GM13976 (cell line): ENCODE results near the gene RANBP2.

Experiments used
- DNase-seq: peaks from one replicate; pipeline ENCODE4 v3.0.0; 2012; ENCODE audit warnings: low spot score
- CTCF ChIP-seq: IDR thresholded peaks from 2 replicates; pipeline ENCODE4 v1.5.1; 2012; ENCODE audit warnings: borderline replicate concordance, mild to moderate bottlenecking; ENCODE audit not compliant: insufficient read depth; ENCODE audit errors: extremely low read depth, missing control alignments, control extremely low read depth
- in situ Hi-C: fragments of 300-500 bp; cut with MboI; formaldehyde crosslinking; loops from one replicate; pipeline ENCODE4 v1.12.0; 2022; ENCODE audit warnings: low sequenced_read_pairs, mixed read lengths, inconsistent platforms; ENCODE audit not compliant: unreplicated experiment

Gene RANBP2

DNA sequence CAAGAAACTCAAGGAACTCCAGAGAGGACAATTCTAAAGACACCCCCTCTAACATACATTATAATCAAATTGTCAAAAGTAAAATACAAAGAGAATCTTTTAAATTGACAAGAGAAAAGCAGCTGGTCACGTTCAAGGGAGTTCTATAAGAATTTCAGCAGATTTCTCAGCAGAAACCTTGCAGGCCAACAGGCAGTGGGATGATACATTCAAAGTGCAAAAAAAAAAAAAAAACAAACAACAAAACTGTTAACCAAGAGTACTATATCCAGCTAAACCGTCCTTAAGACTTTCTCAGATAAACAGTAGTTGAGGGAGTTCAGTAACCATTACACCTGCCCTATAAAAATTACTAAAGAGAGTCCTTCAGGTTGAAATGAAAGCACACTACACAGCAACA is 101.2 kb downstream of the RANBP2 start:
- no peak for DNase-seq

GRCh38 chr2:108823286-108823685 is 104.0 kb downstream of the RANBP2 start:
- DNase-seq, result no peak
- no peak for TF ChIP-seq CTCF
- in situ Hi-C loops, result no loop called here

More for the DNA sequence above, 101.2 kb downstream of the RANBP2 start:
- TF ChIP-seq CTCF, result no peak
- in situ Hi-C loops, result no loop called here

DNA sequence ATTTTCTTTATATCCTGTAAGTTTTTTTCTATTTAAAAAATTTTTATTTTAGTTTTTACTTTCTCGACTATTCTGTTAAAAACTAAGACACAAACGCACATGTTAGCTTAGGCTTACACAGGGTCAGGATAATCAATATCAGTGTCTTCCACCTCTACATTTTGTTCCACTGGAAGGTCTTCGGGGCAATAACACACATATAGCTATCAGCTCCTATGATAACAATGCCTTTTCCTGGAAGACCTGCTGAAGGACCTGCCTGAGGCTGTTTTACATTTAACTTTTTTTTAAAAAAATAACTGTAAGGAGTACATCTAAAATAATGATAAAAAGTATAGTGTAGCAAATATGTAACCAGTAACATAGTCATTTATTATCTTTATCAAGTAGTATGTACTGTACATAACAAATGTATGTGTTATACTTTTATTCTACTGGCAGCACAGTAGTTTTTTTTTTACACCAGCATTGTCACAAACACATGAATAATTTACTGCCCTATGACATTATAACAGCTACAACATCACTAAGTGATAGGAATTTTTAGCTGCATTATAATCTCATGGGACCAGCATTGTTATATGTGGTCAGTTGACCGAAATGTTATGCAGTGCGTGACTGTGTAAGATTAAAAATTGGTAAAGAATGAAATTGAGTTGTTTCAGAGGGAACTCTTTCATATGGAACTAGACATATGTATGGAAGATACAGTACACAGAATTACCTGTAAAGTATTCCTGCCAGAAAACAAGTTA is 105.2 kb downstream of the RANBP2 start:
- no peak for TF ChIP-seq CTCF
- in situ Hi-C loops, result no loop called here
- no peak for DNase-seq

GRCh38 chr2:108825254-108825653 is 106.0 kb downstream of the RANBP2 start:
- in situ Hi-C loops, result no loop called here
- DNase-seq, result no peak
- TF ChIP-seq CTCF, result no peak

GRCh38 chr2:108825736-108826135 is 106.5 kb downstream of the RANBP2 start:
- TF ChIP-seq CTCF, result no peak
- in situ Hi-C loops, result no loop called here
- DNase-seq, result no peak

- in situ Hi-C loops, result no loop called here
- no peak for DNase-seq
- TF ChIP-seq CTCF, result no peak
These were observed 110.5 kb downstream of the RANBP2 start for GRCh38 chr2:108829578-108830310.
